SK-N-MC (cell line): ENCODE measurements around the gene APBA2.

Source experiments
- EZH2 ChIP-seq: fragments of 200-600 bp; sonication (generic); IDR thresholded peaks from one replicate; pipeline ENCODE4 v1.6.1; 2017; ENCODE audit warnings: antibody characterized with exemption
- FOXP2 ChIP-seq: optimal IDR thresholded peaks from 2 replicates; pipeline ENCODE3; 2011; ENCODE audit warnings: mild to moderate bottlenecking, moderate library complexity; ENCODE audit not compliant: insufficient read depth; ENCODE audit errors: extremely low read length, control extremely low read depth
- POLR2AphosphoS5 ChIP-seq: IDR thresholded peaks from 2 replicates; pipeline ENCODE4 v1.6.1; 2012; ENCODE audit warnings: mild to moderate bottlenecking, low read depth, low read length, borderline replicate concordance

- TF ChIP-seq EZH2 (no peak), POLR2AphosphoS5 (no peak), FOXP2 (no peak)
Measured at GRCh38 chr15:29125382-29126207, 239.8 kb downstream of the APBA2 start.
